GM18909 (cell line): ENCODE results near the gene DTWD2.
"Not testable (repeated sequence)": the region's sequence is repeated elsewhere in the genome, so short reads cannot be mapped to it uniquely, and the experiment has no call there.

Source experiments
- ATAC-seq: cut with Tn5 transposase; IDR thresholded peaks from one replicate; pipeline ENCODE4 v1.9.1; 2021; ENCODE audit warnings: mild to moderate bottlenecking; ENCODE audit not compliant: unreplicated experiment, poor library complexity

The DTWD2 gene

GRCh38 chr5:118888556-118888955 is 99.8 kb downstream of the DTWD2 start:
- no peak for ATAC-seq

GRCh38 chr5:118883362-118883761 is 105.0 kb downstream of the DTWD2 start:
- no peak for ATAC-seq

DNA sequence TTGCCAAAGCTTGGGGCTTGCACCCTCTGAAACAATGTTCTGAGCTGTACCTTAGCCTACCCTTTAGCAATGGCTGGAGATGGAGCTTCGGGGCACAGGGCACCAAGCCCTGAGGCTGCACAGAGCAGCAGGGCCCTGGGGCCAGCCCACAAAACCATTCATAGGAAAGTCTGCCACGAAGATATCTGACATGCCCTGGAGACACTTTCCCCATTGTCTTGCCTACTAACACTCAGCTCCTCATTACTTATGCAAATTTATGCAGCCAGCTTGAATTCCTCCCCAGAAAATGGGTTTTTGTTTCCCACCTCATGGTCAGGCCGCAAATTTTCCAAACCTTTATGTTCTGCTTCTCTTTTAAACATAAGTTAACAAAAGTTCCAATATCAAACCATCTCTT is 105.7 kb downstream of the DTWD2 start:
- no peak for ATAC-seq

GRCh38 chr5:118876852-118877251 is 111.5 kb downstream of the DTWD2 start:
- not testable (repeated sequence) for ATAC-seq

DNA sequence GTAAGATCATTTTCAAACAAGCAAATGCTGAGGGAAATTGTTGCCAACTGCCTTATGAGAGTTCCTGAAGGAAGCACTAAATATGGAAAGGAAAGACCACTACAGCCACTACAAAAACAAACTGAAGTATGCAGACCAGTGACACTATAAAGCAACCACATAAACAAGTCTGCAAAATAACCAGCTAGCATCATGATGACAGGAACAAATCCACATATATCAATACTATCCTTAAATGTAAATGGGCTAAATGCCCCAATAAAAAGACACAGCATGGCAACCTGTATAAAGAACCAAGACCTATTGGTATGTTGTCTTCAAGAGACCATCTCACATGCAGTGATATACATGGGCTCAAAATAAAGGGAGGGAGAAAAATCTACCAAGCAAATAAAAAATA is 113.2 kb downstream of the DTWD2 start:
- ATAC-seq = no peak

GRCh38 chr5:118873417-118873816 is 114.9 kb downstream of the DTWD2 start:
- ATAC-seq = no peak

- ATAC-seq = no peak
Measured at GRCh38 chr5:118863345-118863744, 125.0 kb downstream of the DTWD2 start.

DNA sequence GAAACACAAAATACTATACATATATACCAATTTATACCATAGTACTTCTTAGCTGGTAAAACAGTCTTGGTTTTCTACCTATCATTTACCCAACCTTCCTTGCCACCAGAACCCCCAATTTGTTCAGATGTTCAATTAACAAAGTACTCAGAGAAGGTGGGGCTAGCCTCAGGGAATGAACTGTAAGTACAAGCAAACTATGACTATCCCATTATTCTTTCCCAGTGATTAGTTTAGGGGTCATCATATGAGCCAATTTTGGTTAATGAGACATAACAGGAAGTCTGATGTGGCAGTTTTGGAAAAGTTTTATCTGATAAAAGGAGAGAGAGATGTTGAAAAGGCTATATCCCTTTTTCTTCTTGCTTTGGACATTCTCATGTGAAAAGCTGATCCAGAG is 125.8 kb downstream of the DTWD2 start:
- no peak for ATAC-seq

DNA sequence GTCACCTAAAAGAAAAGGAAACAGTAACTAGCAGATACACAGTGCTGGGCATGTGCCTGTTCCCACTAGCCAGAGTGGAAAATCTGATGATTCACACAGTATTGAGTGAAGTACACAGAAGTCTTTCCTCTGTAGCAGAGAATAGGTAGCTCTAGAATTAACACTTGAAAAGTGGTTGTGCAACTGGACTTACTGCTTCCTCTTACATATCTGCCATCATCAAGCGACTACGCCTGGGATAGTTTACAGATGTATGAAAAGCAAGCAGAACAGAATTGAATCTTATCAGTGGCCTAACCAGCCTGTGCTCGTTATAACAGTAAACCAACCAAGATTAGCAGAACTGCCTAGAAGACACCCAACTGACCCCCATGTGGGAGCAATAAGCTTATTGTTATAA is 130.6 kb downstream of the DTWD2 start:
- ATAC-seq = no peak

GRCh38 chr5:118854819-118855218 is 133.5 kb downstream of the DTWD2 start:
- no peak for ATAC-seq

DNA sequence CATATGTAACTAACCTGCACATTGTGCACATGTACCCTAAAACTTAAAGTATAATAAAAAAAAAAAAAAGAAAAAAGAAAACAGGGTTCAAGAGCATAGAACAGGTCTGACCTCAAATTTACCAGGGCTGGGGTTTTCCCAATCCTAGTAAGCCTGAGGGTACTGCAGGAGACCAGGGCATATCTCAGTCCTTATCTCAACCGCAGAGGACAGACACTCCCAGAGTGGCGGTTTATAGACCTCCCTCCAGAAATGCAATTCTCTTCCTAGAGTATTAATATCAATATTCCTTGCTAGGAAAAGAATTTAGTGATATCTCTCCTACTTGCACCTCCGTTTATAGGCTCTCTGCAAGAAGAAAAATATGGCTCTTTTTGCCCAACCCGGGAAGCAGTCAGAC is 136.6 kb downstream of the DTWD2 start:
- ATAC-seq = not testable (repeated sequence)

DNA sequence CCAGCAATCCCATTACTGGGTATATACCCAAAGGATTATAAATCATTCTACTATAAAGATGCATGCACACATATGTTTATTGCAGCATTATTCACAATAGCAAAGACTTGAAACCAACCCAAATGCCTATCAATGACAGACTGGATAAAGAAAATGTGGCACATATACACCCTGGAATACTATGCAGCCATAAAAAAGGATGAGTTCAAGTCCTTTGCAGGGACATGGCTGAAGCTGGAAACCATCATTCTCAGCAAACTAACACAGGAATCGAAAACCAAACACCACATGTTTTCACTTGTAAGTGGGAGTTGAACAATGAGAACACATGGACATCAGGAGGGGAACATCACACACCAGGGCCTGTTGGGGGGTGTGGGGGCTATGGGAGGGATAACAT is 138.8 kb downstream of the DTWD2 start:
- ATAC-seq = not testable (repeated sequence)

- no peak for ATAC-seq
Measured at GRCh38 chr5:118844351-118844750, 144.0 kb downstream of the DTWD2 start.

GRCh38 chr5:118834710-118835109 is 153.6 kb downstream of the DTWD2 start:
- no peak for ATAC-seq

DNA sequence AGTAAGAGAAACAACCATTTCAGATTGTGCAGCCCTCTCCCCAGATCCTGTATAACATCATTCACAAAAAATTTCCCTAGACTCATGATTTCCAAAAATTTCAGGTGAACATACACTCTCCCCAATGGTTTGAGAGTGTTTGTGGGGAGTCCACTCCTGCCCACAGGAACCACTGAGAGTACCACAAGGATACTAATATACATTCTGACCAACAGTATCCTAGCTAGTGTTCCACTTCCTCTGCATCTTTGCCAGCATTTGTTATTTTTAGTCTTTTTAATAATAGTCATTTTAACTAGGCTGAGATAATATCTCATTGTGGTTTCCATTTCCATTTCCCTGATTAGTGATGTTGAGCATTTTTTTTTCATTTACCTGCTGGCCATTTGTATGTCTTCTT is 155.4 kb downstream of the DTWD2 start:
- ATAC-seq = peak; percentile 62

DNA sequence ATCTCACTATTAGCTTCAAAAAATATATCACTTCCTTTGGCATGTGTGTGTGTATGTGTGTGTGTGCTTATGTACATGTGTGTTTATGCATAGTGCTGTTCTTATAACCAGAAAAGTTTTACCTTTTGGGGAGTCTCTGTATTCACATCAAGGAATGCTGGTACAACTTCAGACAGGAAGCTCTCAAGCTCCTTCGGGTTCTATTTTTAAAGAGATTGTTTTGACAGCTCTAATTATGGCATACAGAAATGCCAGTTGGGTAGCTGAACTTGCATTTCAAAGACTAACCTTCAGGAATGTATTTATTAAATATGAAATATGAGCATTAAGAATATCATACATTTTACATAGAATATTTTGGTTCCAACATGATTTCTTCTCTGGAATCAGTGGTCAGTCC is 163.1 kb downstream of the DTWD2 start:
- ATAC-seq = no peak

GRCh38 chr5:118818604-118819003 is 169.7 kb downstream of the DTWD2 start:
- no peak for ATAC-seq

DNA sequence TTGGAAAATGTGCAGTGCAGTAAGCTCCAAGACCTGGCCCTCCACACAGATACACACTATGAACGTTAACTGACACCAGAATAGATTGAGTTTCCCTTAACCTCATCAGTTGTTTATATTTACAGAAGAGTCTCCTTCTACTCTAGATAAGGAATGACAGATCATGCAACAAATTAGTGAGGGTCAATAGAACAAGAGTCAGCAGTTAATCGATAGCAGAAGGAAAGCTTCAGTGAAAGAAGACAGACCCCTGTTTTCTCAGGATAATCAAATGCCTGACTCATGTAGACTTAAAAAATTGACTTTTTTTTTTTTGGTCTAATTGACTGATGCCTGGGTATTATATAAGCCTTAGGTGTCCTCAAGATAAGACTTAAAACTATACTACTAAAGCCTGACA is 179.9 kb downstream of the DTWD2 start:
- no peak for ATAC-seq

GRCh38 chr5:118806571-118806970 is 181.8 kb downstream of the DTWD2 start:
- no peak for ATAC-seq

GRCh38 chr5:118802335-118802734 is 186.0 kb downstream of the DTWD2 start:
- no peak for ATAC-seq

GRCh38 chr5:118796081-118796480 is 192.3 kb downstream of the DTWD2 start:
- ATAC-seq = no peak

GRCh38 chr5:118794281-118794680 is 194.1 kb downstream of the DTWD2 start:
- no peak for ATAC-seq

GRCh38 chr5:118793652-118794051 is 194.7 kb downstream of the DTWD2 start:
- no peak for ATAC-seq
